Measurements from ENCODE around the gene TRABD2A.

- TF ChIP-seq EZH2 (IDR thresholded peaks at IDR 0.05; ENCODE audit: insufficient read depth, poor library complexity, severe bottlenecking) (no peak), EZH2phosphoT487 (IDR thresholded peaks at IDR 0.05; ENCODE audit: insufficient read depth, low read depth) (no peak)
Observed at GRCh38 chr2:84912984-84913383, 32.1 kb upstream of the TRABD2A start.

Measured in GM23248 (cell line).